ENCODE results near the gene EIF2A.
A peak's percentile ranks its signal among the peaks of the same experiment; 100 is the strongest.
"Not testable (repeated sequence)": the region's sequence is repeated elsewhere in the genome, so short reads cannot be mapped to it uniquely, and the experiment has no call there.

EIF2A gene

DNA sequence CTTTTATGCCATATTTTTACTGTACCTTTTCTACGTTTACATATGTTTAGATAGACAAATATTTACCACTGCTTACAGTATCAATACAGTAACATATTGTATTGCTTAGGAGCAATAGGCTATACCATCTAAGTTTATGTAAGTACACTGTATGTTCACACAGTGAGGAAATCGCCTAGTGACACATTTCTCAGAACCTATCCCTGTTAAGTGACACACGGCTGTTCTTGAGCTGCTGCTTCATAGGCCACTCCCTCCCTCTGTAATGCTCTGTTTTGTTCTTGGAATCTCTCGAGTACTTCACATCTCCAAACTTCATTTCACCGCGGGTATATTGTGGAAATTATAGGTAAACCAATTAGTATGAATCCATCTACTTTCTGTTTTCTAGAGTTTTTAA, 43.2 kb downstream of the EIF2A start:
- DNase-seq (ENCODE audit: low spot score): no peak
- TF ChIP-seq, protein P1, sequence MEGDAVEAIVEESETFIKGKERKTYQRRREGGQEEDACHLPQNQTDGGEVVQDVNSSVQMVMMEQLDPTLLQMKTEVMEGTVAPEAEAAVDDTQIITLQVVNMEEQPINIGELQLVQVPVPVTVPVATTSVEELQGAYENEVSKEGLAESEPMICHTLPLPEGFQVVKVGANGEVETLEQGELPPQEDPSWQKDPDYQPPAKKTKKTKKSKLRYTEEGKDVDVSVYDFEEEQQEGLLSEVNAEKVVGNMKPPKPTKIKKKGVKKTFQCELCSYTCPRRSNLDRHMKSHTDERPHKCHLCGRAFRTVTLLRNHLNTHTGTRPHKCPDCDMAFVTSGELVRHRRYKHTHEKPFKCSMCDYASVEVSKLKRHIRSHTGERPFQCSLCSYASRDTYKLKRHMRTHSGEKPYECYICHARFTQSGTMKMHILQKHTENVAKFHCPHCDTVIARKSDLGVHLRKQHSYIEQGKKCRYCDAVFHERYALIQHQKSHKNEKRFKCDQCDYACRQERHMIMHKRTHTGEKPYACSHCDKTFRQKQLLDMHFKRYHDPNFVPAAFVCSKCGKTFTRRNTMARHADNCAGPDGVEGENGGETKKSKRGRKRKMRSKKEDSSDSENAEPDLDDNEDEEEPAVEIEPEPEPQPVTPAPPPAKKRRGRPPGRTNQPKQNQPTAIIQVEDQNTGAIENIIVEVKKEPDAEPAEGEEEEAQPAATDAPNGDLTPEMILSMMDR (IDR thresholded peaks at IDR 0.05; ENCODE audit: borderline replicate concordance, control extremely low read depth, extremely low read depth, insufficient read depth, missing control alignments): no peak
- in situ Hi-C loops (cut with MboI; ENCODE audit: low sequenced_read_pairs, unreplicated experiment): no loop called here

DNA sequence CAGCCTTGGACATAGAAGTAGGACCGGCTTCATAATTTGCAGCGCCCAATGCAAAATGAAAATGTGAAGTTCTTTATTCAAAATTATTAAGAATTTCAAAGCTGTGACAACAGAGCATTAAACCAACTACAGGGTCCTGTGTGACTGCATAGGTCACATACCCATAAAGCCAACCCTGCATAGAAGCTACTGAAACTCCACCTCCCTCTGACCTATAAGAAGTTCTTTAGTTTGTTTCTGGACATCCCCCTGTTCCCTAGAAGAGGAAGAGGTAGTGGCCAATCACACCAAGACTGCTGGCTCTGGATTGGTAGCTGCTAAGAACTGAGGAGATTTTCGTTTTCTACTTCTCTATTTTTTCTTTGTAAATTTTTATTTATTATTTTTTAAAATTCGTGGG, 47.6 kb downstream of the EIF2A start:
- TF ChIP-seq, protein P1 (IDR thresholded peaks at IDR 0.05; ENCODE audit: borderline replicate concordance, control extremely low read depth, extremely low read depth, insufficient read depth, missing control alignments): no peak
- DNase-seq (ENCODE audit: low spot score): no peak
- in situ Hi-C loops (cut with MboI; ENCODE audit: low sequenced_read_pairs, unreplicated experiment): no loop called here

DNA sequence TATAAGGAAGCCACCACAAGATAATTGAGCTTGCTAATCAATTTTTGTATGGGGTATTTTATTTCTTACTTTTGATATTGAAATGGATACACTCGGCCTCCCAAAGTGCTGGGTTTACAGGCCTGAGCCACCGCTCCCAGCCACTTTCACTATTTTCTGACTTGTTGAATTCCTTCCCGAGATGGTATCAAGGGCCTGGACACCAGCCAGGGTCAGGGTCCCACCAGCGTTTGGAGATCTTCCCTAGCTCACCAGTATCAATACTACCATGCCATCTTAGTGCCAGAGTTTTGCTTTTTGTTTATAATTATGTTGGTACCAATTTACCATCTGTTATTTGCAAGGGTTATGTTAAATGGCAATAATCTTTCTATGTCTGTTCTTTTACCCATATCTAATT, 51.1 kb downstream of the EIF2A start:
- in situ Hi-C loops (cut with MboI; ENCODE audit: low sequenced_read_pairs, unreplicated experiment): no loop called here
- TF ChIP-seq, protein P1 (IDR thresholded peaks at IDR 0.05; ENCODE audit: borderline replicate concordance, control extremely low read depth, extremely low read depth, insufficient read depth, missing control alignments): no peak
- no peak for DNase-seq (ENCODE audit: low spot score)

DNA sequence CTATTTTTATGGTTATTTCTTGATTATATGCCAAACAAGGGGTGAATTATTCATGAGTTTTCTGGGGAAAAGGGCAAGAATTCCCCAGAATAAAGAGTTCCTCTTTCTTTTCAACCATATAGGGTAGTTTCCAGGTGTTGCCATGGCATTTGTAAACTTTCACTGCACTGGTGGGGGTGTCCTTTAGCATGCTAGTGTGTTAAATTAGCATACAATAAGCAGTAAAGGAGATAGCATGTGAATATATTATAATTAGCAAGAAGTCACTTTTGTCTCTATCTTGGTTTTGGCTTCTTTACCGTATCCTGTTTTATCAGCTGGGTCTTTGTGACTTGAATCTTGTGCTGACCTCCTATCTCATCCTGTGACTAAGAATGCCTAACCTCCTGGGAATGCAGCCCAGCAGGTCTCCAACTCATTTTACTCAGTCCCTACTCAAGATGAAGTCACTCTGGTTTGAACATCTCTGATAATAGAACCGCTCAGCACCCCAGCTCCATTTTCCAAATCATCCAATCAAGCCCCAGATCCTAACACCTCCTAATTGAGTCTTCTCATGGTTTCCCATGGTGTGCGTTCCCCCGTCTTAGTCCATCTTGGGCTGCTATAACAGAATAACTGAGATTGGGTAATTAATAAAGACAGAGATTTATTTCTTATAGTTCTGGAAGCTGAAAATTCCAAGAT, 53.2 kb downstream of the EIF2A start:
- TF ChIP-seq, protein P1 (IDR thresholded peaks at IDR 0.05; ENCODE audit: borderline replicate concordance, control extremely low read depth, extremely low read depth, insufficient read depth, missing control alignments): no peak
- peak; percentile 37 for DNase-seq (ENCODE audit: low spot score)
- in situ Hi-C loops (cut with MboI; ENCODE audit: low sequenced_read_pairs, unreplicated experiment): no loop called here

DNA sequence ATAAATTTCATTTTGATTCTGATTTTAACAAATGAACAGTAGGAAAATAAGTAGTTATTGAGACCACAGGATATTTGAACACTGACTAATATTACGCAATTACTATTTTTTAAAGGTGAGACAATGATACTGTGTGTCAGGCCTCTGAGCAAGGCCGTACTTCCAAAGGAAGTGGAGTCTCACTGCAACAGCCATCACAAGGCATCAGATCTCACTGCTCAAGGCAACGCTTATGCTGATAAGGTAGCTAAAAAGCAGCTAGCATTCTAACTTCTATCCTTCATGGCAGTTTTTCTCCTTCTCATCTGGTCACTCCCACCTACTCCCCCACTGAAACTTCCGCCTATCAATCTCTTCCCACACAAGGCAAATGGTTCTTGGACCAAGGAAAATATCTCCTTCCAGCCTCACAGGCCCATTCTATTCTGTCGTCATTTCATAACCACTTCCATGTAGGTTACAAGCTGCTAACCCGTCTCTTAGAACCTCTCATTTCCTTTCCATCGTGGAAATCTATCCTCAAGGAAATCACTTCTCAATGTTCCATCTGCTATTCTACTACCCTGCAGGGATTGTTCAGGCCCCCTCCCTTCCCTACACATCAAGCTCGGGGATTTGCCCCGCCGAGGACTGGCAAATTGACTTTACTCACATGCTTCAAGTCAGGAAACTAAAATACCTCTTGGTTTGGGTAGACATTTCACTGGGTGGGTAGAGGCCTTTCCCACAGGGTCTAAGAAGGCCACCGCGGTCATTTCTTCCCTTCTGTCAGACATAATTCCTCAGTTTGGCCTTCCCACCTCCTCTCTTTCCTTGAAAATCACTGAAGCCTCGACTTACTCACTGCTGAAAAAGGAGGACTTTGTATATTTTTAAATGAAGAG, 54.3 kb downstream of the EIF2A start:
- DNase-seq (ENCODE audit: low spot score); in situ Hi-C loops (cut with MboI; ENCODE audit: low sequenced_read_pairs, unreplicated experiment): not testable (repeated sequence)

DNA sequence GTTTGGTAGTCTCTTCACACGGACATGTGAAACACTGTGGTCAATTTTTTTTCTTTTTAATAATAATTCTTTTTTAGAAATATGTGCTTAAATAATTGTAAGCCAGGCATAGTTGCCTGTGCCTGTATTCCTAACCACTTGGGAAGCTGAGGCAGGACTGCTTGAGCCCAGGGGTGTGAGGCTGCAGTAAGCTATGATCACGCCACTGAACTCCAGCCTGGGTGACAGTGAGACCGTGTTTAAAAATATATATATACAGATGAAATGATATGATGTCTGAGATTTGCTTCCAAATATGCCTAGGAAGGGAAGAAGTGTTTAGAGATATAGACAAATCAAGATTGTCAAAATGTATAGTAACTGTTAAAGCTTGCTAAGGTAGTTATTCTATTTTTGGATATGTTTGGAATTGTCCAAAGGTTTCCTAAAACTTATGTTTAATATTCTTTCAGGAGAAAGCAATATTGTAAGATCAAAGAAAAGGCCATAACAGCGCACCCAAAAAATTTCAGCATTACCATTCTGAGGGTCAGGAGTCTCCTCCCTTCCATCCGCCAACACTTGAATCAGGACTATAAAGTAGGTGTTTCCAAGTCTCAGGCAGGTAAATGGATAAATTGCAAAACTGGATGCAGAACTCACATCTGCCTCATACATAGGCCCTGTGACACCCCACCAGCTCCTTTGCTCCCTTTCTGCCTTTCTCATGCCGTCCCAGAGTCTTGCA, 56.0 kb downstream of the EIF2A start:
- in situ Hi-C loops (cut with MboI; ENCODE audit: low sequenced_read_pairs, unreplicated experiment): no loop called here
- TF ChIP-seq, protein P1 (IDR thresholded peaks at IDR 0.05; ENCODE audit: borderline replicate concordance, control extremely low read depth, extremely low read depth, insufficient read depth, missing control alignments): no peak
- no peak for DNase-seq (ENCODE audit: low spot score)

Measured in GM13976 (cell line).